Osteoblast (primary cell): ENCODE results near the gene MACROD2. TPM values are rescaled to one million over a fixed set of nuclear protein-coding genes. Genes with fewer than 3 reads are reported as not detected.

Source experiments
- DNase-seq: peaks from one replicate; pipeline ENCODE4 v3.0.0; 2011; ENCODE audit warnings: low spot score, mixed read lengths; ENCODE audit not compliant: insufficient read length; ENCODE audit errors: missing footprints
- H2AFZ ChIP-seq: 2 replicates; pipeline ENCODE4 v1.6.0; 2011; ENCODE audit warnings: mild to moderate bottlenecking, low read length
- H3K27ac ChIP-seq: 2 replicates; pipeline ENCODE4 v1.5.1; 2011; ENCODE audit warnings: mild to moderate bottlenecking, low read depth, low read length, moderate library complexity
- H3K27me3 ChIP-seq: 2 replicates; pipeline ENCODE4 v1.6.0; 2012; ENCODE audit warnings: mild to moderate bottlenecking, control low read depth, inconsistent platforms, low read length, moderate library complexity; ENCODE audit not compliant: insufficient read depth
- H3K36me3 ChIP-seq: 2 replicates; pipeline ENCODE4 v1.5.1; 2011; ENCODE audit warnings: mild to moderate bottlenecking, low read length, control low read depth, moderate library complexity; ENCODE audit not compliant: insufficient read depth
- H3K4me1 ChIP-seq: 2 replicates; pipeline ENCODE4 v1.5.1; 2011; ENCODE audit warnings: mild to moderate bottlenecking, low read length, control low read depth, moderate library complexity; ENCODE audit not compliant: insufficient read depth
- H3K4me2 ChIP-seq: 2 replicates; pipeline ENCODE4 v1.6.0; 2011; ENCODE audit warnings: mild to moderate bottlenecking, low read length; ENCODE audit not compliant: insufficient read depth
- H3K4me3 ChIP-seq: fragments of 200-600 bp; sonication (generic); 3 replicates; pipeline ENCODE4 v1.5.1; 2012; ENCODE audit warnings: mild to moderate bottlenecking, low read length, inconsistent platforms; ENCODE audit not compliant: insufficient read depth
- H3K79me2 ChIP-seq: 2 replicates; pipeline ENCODE4 v1.6.0; 2012; ENCODE audit warnings: mild to moderate bottlenecking, low read length, control low read depth, inconsistent platforms; ENCODE audit not compliant: insufficient read depth
- H3K9me3 ChIP-seq: 2 replicates; pipeline ENCODE4 v1.5.1; 2011; ENCODE audit warnings: low read depth, low read length, control low read depth
- H4K20me1 ChIP-seq: 2 replicates; pipeline ENCODE4 v1.6.0; 2012; ENCODE audit warnings: mild to moderate bottlenecking, low read length, control low read depth; ENCODE audit not compliant: insufficient read depth
- total RNA-seq: library from RNA; depleted of rRNA; stranded (reverse); fragments of >200 nt; gene quantifications from 2 replicates; pipeline ENCODE4 v1.2.3, GENCODE V29; 2012
- TF ChIP-seq, protein P1 (sequence below): IDR thresholded peaks from 2 replicates; pipeline ENCODE4 v1.5.1; 2011; ENCODE audit warnings: mild to moderate bottlenecking, low read depth, low read length, moderate library complexity; ENCODE audit errors: extremely low read depth

Gene MACROD2
- total RNA-seq, 1 donor, result 4.0 TPM

DNA sequence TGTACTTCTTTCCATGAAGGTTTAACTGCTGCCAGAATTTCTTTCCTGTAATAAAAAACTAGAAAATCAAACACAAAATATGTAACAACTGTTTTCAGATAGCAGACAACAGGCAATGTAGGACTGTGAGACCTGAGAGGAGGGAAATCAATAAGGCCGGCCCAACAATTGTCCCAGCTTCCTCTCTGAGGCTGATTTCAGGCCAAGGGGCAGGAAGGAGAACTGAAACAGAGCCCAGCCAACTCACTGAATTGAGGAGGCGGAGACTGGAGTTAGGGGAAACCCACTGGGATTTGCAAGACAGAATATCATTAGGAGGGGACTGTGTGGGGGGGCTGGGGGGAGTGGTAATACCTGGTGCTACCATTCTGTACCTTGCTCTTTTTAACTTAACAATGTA is 299.9 kb downstream of the MACROD2 start:
- Histone ChIP-seq H3K4me3 (no peak overlapping the region), H3K4me1 (no peaks in the 10 kb centered on the region), H3K4me2 (no peak overlapping the region), H4K20me1 (no peaks in the 10 kb centered on the region), H3K9me3 (no peaks in the 10 kb centered on the region), H3K27me3 (no peaks in the 10 kb centered on the region), H3K27ac (no peak overlapping the region), H2AFZ (no peak overlapping the region), H3K36me3 (no peaks in the 10 kb centered on the region), H3K79me2 (no peaks in the 10 kb centered on the region)
- TF ChIP-seq, protein P1, sequence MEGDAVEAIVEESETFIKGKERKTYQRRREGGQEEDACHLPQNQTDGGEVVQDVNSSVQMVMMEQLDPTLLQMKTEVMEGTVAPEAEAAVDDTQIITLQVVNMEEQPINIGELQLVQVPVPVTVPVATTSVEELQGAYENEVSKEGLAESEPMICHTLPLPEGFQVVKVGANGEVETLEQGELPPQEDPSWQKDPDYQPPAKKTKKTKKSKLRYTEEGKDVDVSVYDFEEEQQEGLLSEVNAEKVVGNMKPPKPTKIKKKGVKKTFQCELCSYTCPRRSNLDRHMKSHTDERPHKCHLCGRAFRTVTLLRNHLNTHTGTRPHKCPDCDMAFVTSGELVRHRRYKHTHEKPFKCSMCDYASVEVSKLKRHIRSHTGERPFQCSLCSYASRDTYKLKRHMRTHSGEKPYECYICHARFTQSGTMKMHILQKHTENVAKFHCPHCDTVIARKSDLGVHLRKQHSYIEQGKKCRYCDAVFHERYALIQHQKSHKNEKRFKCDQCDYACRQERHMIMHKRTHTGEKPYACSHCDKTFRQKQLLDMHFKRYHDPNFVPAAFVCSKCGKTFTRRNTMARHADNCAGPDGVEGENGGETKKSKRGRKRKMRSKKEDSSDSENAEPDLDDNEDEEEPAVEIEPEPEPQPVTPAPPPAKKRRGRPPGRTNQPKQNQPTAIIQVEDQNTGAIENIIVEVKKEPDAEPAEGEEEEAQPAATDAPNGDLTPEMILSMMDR, result no peak
- no peak for DNase-seq

GRCh38 chr20:14295770-14296309 is 300.5 kb downstream of the MACROD2 start:
- TF ChIP-seq, protein P1, result no peak
- no peaks in the 10 kb centered on the region for H4K20me1 ChIP-seq
- no peaks in the 10 kb centered on the region for H3K9me3 ChIP-seq
- no peaks in the 10 kb centered on the region for H3K27me3 ChIP-seq
- H3K36me3 ChIP-seq, result no peaks in the 10 kb centered on the region
- no peak for DNase-seq
- H3K27ac ChIP-seq, result no peak overlapping the region
- H3K79me2 ChIP-seq, result no peaks in the 10 kb centered on the region
- no peak overlapping the region for H3K4me2 ChIP-seq
- H3K4me1 ChIP-seq, result no peaks in the 10 kb centered on the region
- H2AFZ ChIP-seq, result no peak overlapping the region
- H3K4me3 ChIP-seq, result no peak overlapping the region

GRCh38 chr20:14299831-14300230 is 304.5 kb downstream of the MACROD2 start:
- Histone ChIP-seq H3K4me1 (no peaks in the 10 kb centered on the region), H3K27me3 (no peaks in the 10 kb centered on the region), H2AFZ (no peak overlapping the region), H3K36me3 (no peaks in the 10 kb centered on the region), H4K20me1 (no peaks in the 10 kb centered on the region), H3K9me3 (peaks cover 2% of the 10 kb centered on the region), H3K4me2 (no peak overlapping the region), H3K79me2 (no peaks in the 10 kb centered on the region), H3K4me3 (no peak overlapping the region), H3K27ac (no peak overlapping the region)
- TF ChIP-seq, protein P1, result no peak
- DNase-seq, result no peak

DNA sequence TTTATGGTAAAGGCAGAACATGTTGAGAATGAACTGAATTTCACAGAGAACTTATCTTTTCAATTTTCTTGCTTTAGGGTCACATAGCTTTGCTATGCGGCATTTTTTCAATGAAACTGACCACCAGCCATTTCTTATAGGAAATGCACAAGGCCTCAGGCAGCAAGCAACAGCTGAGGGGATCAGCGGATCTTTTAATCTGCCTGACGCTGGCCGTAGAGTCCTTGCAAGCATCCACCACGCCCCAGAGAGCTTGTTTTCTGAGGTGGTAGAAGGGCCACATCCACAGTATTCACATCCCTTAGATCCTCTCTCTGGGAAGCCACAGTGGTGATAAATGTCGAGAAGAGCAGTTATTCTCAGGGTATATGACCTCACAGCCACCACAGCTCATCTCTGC is 307.8 kb downstream of the MACROD2 start:
- no peak for DNase-seq
- Histone ChIP-seq H4K20me1 (no peaks in the 10 kb centered on the region), H3K4me3 (no peak overlapping the region), H3K79me2 (no peaks in the 10 kb centered on the region), H3K27me3 (no peaks in the 10 kb centered on the region), H3K4me1 (no peaks in the 10 kb centered on the region), H3K36me3 (no peaks in the 10 kb centered on the region), H3K27ac (no peak overlapping the region), H2AFZ (no peak overlapping the region), H3K9me3 (peaks cover 2% of the 10 kb centered on the region), H3K4me2 (no peak overlapping the region)
- TF ChIP-seq, protein P1, result no peak
